B cell (primary cell): ENCODE data around the gene FAT3.

ENCODE experiments used
- CTCF ChIP-seq: fragments of 200-600 bp; IDR thresholded peaks from one replicate; pipeline ENCODE4 v1.8.0; 2022; ENCODE audit warnings: antibody characterized with exemption, mild to moderate bottlenecking
- EZH2 ChIP-seq: IDR thresholded peaks from 2 replicates; pipeline ENCODE4 v1.6.1; 2012; ENCODE audit warnings: borderline replicate concordance, low read depth, mild to moderate bottlenecking, moderate library complexity, low read length; ENCODE audit not compliant: insufficient read depth, poor library complexity, severe bottlenecking

DNA sequence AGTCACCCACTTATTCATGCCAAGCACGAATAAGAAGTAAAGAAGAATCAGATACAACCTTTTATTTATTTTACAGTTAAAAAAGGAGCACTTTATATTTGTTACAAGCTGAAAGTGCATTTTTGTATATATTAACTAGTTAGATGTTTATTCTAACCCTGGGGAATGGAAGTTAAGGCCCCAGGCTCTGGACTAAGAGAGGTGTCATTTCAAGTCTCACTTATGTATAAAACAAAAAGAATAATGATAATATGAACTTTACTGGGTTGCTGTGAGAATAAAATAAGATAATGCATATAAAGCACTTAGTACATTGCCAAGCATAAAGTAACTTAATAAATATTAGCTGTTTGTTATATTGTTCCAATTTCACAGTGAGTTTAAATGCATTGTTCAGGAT is 12.1 kb upstream of the FAT3 start:
- no peak for TF ChIP-seq CTCF
- TF ChIP-seq EZH2, result no peak
